HCT116 (cell line): ENCODE measurements around the gene ZXDC. TPM values are rescaled to one million over a fixed set of nuclear protein-coding genes. Genes with fewer than 3 reads are reported as not detected.

ENCODE experiments used
- ATAC-seq: fragments of 200-7000 bp; cut with Tn5 transposase; 2 replicates; pipeline ENCODE4 v1.9.1; 2020; ENCODE audit warnings: mild to moderate bottlenecking, moderate library complexity
- BruUV-seq: library from RNA; stranded (reverse); fragments of 400-500 nt; replicated peaks from 2 replicates; lab custom pipeline; 2021; lab: Mats Ljungman, UMichigan
- CTCF ChIA-PET: fragments of 300-600 bp; sonication (Branson Sonifier 250); formaldehyde crosslinking; loops from one replicate; lab custom pipeline; 2021; ENCODE audit warnings: antibody characterized with exemption; lab: Charles Lee
- POLR2A ChIA-PET: fragments of 300-600, 350-600 bp; sonication (Branson Sonifier 250); formaldehyde crosslinking; loops from one replicate; lab custom pipeline; 2021; ENCODE audit warnings: antibody characterized with exemption; lab: Charles Lee
- RAD21 ChIA-PET, 2 experiments: fragments of 300-600 bp; sonication (Branson Sonifier 250); formaldehyde crosslinking; loops; one replicate each; lab custom pipeline; 2023; ENCODE audit warnings: low total read pairs in 2 of 2; ENCODE audit not compliant: uncharacterized antibody in 2 of 2, unreplicated experiment in 2 of 2, low non-redundant PET in 1 of 2; lab: Charles Lee
- DNase-seq: peaks from one replicate; pipeline ENCODE4 v3.0.0-alpha.2; 2010; ENCODE audit warnings: low read depth, low spot score
- H2AFZ ChIP-seq: fragments of 200-600 bp; shearing (Covaris generic), sonication (generic); 2 replicates; pipeline ENCODE4 v1.6.1; 2017; ENCODE audit warnings: low read depth, mixed run types, mixed read lengths, antibody characterized with exemption, low read length; ENCODE audit not compliant: poor library complexity, severe bottlenecking
- H3K27ac ChIP-seq: 2 replicates; pipeline ENCODE4 v1.5.1; 2012; ENCODE audit warnings: low read depth, low read length
- H3K27me3 ChIP-seq: fragments of 200-600 bp; sonication (generic); 2 replicates; pipeline ENCODE4 v1.6.1; 2016; ENCODE audit warnings: mixed run types, low read length, mixed read lengths; ENCODE audit not compliant: insufficient read depth
- H3K36me3 ChIP-seq, 2 experiments: fragments of 200-500 bp in 1 of 2; fragments of 200-600 bp in 1 of 2; sonication (Bioruptor generic) in 1 of 2; sonication (generic) in 1 of 2; 2 replicates each; pipeline versions ENCODE4 v1.5.1 to v1.6.1; 2014 to 2016; ENCODE audit warnings: low read length in 2 of 2, inconsistent platforms in 1 of 2, mixed read lengths in 1 of 2, mixed run types in 1 of 2; ENCODE audit not compliant: insufficient read depth in 2 of 2, control insufficient read depth in 1 of 2
- H3K4me1 ChIP-seq, 2 experiments: fragments of 200-600 bp in 1 of 2; sonication (generic) in 1 of 2; 2 replicates each; pipeline versions ENCODE4 v1.5.1 to v1.6.1; 2012 to 2017; ENCODE audit warnings: low read length in 2 of 2, inconsistent platforms in 1 of 2, mild to moderate bottlenecking in 1 of 2, mixed read lengths in 1 of 2, mixed run types in 1 of 2, moderate library complexity in 1 of 2; ENCODE audit not compliant: insufficient read depth in 2 of 2, control insufficient read depth in 1 of 2
- H3K4me2 ChIP-seq: fragments of 200-600 bp; sonication (generic); 2 replicates; pipeline ENCODE4 v1.6.1; 2017; ENCODE audit warnings: mixed run types, low read length, mixed read lengths
- H3K4me3 ChIP-seq, 2 experiments: fragments of 200-600 bp in 1 of 2; sonication (generic) in 1 of 2; replicated peaks in 1 of 2; 2 replicates each; pipeline ENCODE4 v1.5.1; 2011 to 2016; ENCODE audit warnings: low read length in 2 of 2, control low read depth in 1 of 2, low read depth in 1 of 2, mild to moderate bottlenecking in 1 of 2, mixed read lengths in 1 of 2, mixed run types in 1 of 2
- H3K79me2 ChIP-seq: fragments of 200-600 bp; sonication (generic); 2 replicates; pipeline ENCODE4 v1.6.1; 2017; ENCODE audit warnings: mild to moderate bottlenecking, mixed run types, low read length, moderate library complexity, mixed read lengths; ENCODE audit not compliant: insufficient read depth
- H3K9ac ChIP-seq: fragments of 200-600 bp; sonication (generic); 2 replicates; pipeline ENCODE4 v1.6.1; 2016; ENCODE audit warnings: low read length, mixed read lengths
- H3K9me2 ChIP-seq: fragments of 200-600 bp; sonication (generic), shearing (Covaris generic); 2 replicates; pipeline ENCODE4 v1.6.1; 2017; ENCODE audit warnings: mixed run types, mild to moderate bottlenecking, moderate library complexity; ENCODE audit not compliant: insufficient read depth
- H3K9me3 ChIP-seq, 2 experiments: fragments of 200-500 bp in 1 of 2; fragments of 200-600 bp in 1 of 2; sonication (Bioruptor generic) in 1 of 2; sonication (generic) in 1 of 2; 2 replicates each; pipeline ENCODE4 v1.6.1; 2014 to 2017; ENCODE audit warnings: low read length in 2 of 2, mixed read lengths in 2 of 2, inconsistent platforms in 1 of 2, low read depth in 1 of 2, mild to moderate bottlenecking in 1 of 2, mixed run types in 1 of 2, moderate library complexity in 1 of 2; ENCODE audit not compliant: control insufficient read depth in 1 of 2, insufficient read depth in 1 of 2
- H4K20me1 ChIP-seq: fragments of 200-600 bp; sonication (generic), shearing (Covaris generic); 2 replicates; pipeline ENCODE4 v1.6.1; 2017; ENCODE audit warnings: mixed run types, mild to moderate bottlenecking, moderate library complexity; ENCODE audit not compliant: insufficient read depth
- CEBPB ChIP-seq: IDR thresholded peaks from 2 replicates; pipeline ENCODE4 v1.6.1; 2012; ENCODE audit warnings: low read depth
- CTCF ChIP-seq, 3 experiments: fragments of 200-600 bp in 1 of 3; sonication (generic) in 1 of 3; IDR thresholded peaks in 2 of 3; conservative IDR thresholded peaks in 1 of 3; 2 replicates each; pipeline ENCODE4 v1.5.1; 2012 to 2017; ENCODE audit warnings: low read depth in 2 of 3, low read length in 2 of 3, antibody characterized with exemption in 1 of 3, borderline replicate concordance in 1 of 3, control low read depth in 1 of 3, mild to moderate bottlenecking in 1 of 3, mixed read lengths in 1 of 3, mixed run types in 1 of 3, moderate library complexity in 1 of 3; ENCODE audit not compliant: insufficient read depth in 1 of 3
- JUND ChIP-seq: IDR thresholded peaks from 2 replicates; pipeline ENCODE4 v1.6.1; 2012
- POLR2A ChIP-seq: IDR thresholded peaks from 2 replicates; pipeline ENCODE4 v1.7.0; 2011; ENCODE audit warnings: borderline replicate concordance; ENCODE audit not compliant: insufficient read depth, insufficient read length; ENCODE audit errors: extremely low read depth
- POLR2AphosphoS5 ChIP-seq: IDR thresholded peaks from 2 replicates; pipeline ENCODE4 v1.6.1; 2011; ENCODE audit warnings: mild to moderate bottlenecking, low read depth, low read length, moderate library complexity
- ZBTB33 ChIP-seq: IDR thresholded peaks from 2 replicates; pipeline ENCODE4 v1.6.1; 2011; ENCODE audit warnings: mild to moderate bottlenecking, low read length, moderate library complexity; ENCODE audit not compliant: insufficient replicate concordance; ENCODE audit errors: extremely low read depth
- intact Hi-C: fragments of 100-400 bp; cut with micrococcal nuclease; formaldehyde crosslinking; loops from 2 replicates; pipeline ENCODE4 v1.10.0; 2022
- total RNA-seq: library from RNA; stranded (reverse); gene quantifications from one replicate; pipeline ENCODE4 v1.2.1, GENCODE V29; 2021; ENCODE audit not compliant: unreplicated experiment
- TF ChIP-seq, protein P1 (sequence below): IDR thresholded peaks from 2 replicates; pipeline ENCODE4 v1.6.1; 2012

Gene ZXDC
- total RNA-seq, 1 experiment from 2014 or later, result 29.9 TPM

- intact Hi-C loops, result no loop called here
- Histone ChIP-seq H3K27me3 (no peaks in the 10 kb centered on the region), H2AFZ (no peak overlapping the region), H3K4me1 (no peaks in the 10 kb centered on the region), H4K20me1 (no peaks in the 10 kb centered on the region), H3K4me3 (no peak overlapping the region), H3K9me3 (no peaks in the 10 kb centered on the region), H3K27ac (no peak overlapping the region), H3K36me3 (no peaks in the 10 kb centered on the region), H3K4me2 (no peak overlapping the region), H3K9me2 (no peaks in the 10 kb centered on the region), H3K9ac (no peak overlapping the region), H3K79me2 (no peaks in the 10 kb centered on the region)
- RAD21 ChIA-PET, result interaction anchor here in 1 of 2 experiments (0.5 kb wide), 1 partner anchor 150 kb away, joined by 4 read pairs; no protein-coding TSS in a partner anchor
- TF ChIP-seq CEBPB (no peak), POLR2AphosphoS5 (no peak), JUND (no peak), ZBTB33 (no peak), POLR2A (no peak), CTCF (IDR thresholded peaks at IDR 0.05 in 2 of 3, conservative IDR thresholded peaks at IDR 0.05 in 1 of 3; ENCODE audit: borderline replicate concordance in 1 of 3, insufficient read depth in 1 of 3, low read depth in 2 of 3, low read length in 2 of 3) (no peak)
- TF ChIP-seq, protein P1, sequence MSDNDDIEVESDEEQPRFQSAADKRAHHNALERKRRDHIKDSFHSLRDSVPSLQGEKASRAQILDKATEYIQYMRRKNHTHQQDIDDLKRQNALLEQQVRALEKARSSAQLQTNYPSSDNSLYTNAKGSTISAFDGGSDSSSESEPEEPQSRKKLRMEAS, result no peak
- CTCF ChIA-PET, result no interaction called here
- DNase-seq (no peak), ATAC-seq (no peak)
- POLR2A ChIA-PET, result no interaction called here
- no TSS peak for BruUV-seq
These were observed 79.7 kb downstream of the ZXDC start for GRCh38 chr3:126395846-126396513.
